ENCODE results near the gene RASSF8. TPM values are rescaled to one million over a fixed set of nuclear protein-coding genes. Genes with fewer than 3 reads are reported as not detected.

RASSF8 gene, protein sequence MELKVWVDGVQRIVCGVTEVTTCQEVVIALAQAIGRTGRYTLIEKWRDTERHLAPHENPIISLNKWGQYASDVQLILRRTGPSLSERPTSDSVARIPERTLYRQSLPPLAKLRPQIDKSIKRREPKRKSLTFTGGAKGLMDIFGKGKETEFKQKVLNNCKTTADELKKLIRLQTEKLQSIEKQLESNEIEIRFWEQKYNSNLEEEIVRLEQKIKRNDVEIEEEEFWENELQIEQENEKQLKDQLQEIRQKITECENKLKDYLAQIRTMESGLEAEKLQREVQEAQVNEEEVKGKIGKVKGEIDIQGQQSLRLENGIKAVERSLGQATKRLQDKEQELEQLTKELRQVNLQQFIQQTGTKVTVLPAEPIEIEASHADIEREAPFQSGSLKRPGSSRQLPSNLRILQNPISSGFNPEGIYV
- 1 to 10 TPM in 1 of 2 experiments, under 1 TPM in 1; 0.89 to 1.0 TPM for total RNA-seq

DNA sequence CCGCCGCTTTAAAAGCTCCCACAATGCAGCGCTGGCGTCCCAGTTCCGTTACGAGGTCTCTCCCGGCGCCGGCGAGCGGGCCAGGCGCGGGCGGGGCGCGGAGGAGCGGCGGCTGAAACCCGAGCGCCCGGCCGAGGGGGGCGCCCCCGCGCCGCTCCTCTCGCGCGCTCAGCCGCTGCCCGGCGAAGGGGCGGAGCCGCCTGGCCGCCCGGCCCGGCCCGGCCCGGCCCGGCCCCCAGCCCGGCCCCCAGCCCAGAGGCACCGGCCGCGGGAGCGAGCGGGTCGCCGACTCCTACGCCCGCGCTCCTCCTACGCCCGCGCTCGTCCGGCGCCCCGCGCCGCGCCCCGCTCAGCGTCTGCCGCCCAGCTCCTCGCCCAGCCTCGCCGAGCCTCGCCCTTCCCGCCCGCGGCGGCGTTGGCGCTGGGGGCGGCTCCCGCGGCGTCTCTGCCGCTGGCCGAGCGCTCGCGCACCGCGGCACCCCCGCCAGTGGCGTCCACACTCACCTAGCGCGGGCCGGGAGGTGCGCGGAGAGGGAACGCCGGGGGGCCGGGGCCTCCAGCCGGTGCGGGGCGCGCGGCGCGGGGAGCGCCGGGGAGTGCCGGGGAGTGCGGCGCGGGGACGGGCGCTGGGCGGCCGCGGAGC is at the start of gene RASSF8:
RASSF8 (plus strand) TSS at position 255 of the 643 bp plus-strand sequence. CDS start 96,662 bp downstream, outside the sequence.

DNA sequence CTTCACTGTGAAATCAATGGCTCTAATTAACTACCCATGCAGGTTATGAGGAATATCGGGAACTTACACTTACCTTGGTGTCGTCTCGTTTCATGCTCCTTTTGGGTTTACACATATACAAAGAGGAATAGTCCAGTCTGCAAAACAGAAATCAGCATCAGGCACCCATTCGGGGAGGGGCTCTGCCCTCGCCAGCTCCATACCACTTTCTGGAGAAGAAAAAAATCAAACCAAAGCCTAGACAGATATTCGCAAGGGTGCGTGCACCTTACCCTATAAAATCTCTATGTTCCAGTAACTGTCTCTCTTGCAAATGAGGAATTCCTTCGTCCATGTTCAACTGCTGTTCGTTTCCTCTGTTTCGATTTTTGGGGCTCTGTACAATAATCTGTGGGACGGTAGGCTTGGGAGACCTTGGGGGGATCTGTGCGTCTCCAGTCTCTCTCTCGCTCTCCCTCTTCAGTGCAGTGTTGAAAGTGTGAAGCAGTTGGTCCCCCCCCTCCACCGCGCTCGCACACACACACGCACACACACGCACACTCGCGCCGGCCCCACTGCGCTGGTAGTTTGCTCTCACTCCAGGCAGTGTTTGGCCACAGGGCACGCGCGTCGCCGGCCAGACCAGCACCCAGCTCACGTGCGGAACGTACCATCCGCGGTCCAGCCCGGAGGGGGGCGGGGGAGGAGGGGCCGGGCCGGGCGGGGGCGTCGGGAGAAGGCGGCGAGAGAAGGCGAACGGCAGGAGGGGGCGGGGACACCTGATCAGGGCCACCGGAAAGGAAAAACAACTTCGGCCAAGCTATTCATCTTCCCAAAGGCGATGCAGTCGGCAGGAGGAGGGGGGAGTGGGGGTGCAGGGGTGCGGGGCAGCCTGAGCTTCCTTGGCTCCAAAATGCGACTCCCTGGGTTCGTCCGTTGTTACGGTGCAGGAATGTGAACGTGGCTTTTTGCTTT is 166.2 kb downstream of the RASSF8 start, which contains the start of gene BHLHE41:
BHLHE41 (minus strand) TSS at position 592 of the 954 bp plus-strand sequence; CDS start at position 334, 258 bp downstream.

Other genes with a start within 250 kb of the RASSF8 start
- gene BHLHE41, start 166.4 kb downstream of the RASSF8 start, total RNA-seq = not detected
- gene SSPN, start 236.9 kb downstream of the RASSF8 start, total RNA-seq = not detected

Data from activated naive CD4-positive, alpha-beta T cell treated with anti-CD3 and anti-CD28 coated beads, Interleukin-2, amount 10 ng/mL, durations not matched to agents 5 hours and 36 hours (primary cell).